RWPE1 (cell line): Measurements from ENCODE around the gene CNGB1.
A peak's percentile ranks its signal among the peaks of the same experiment; 100 is the strongest.
"Not testable (repeated sequence)": the region's sequence is repeated elsewhere in the genome, so short reads cannot be mapped to it uniquely, and the experiment has no call there.

Experiments used
- CTCF ChIA-PET: fragments of 350-600 bp; sonication (Branson Sonifier 250); formaldehyde crosslinking; extraction: SDS; loops from one replicate; lab custom pipeline; 2021; lab: Yijun Ruan, JAX
- POLR2A ChIA-PET: fragments of 400-600 bp; formaldehyde crosslinking; extraction: SDS; loops from one replicate; lab custom pipeline; 2020; ENCODE audit warnings: antibody characterized with exemption; ENCODE audit not compliant: low non-redundant PET; lab: Yijun Ruan, JAX
- DNase-seq: peaks from one replicate; pipeline ENCODE4 v3.0.0; 2012; ENCODE audit warnings: low spot score
- H3K27ac ChIP-seq: fragments of 450-650 bp; 2 replicates; pipeline ENCODE4 v1.5.1; 2017
- CTCF ChIP-seq: fragments of 450-650 bp; conservative IDR thresholded peaks from 2 replicates; pipeline ENCODE4 v1.5.1; 2017; ENCODE audit warnings: low read depth, mild to moderate bottlenecking

Gene CNGB1

GRCh38 chr16:57837305-57838125, 133.4 kb downstream of the CNGB1 start:
- ChIA-PET CTCF (no interaction called here), POLR2A (no interaction called here)
- H3K27ac ChIP-seq = no peak overlapping the region
- DNase-seq = no peak
- no peak for TF ChIP-seq CTCF

- peak; percentile 67 for DNase-seq
- POLR2A ChIA-PET = not testable (repeated sequence)
- peak overlapping the region; percentile 71 for H3K27ac ChIP-seq
- CTCF ChIA-PET = interaction anchor here (0.6 to 1.1 kb wide), 2 partner anchors 40 to 186 kb away, joined by 3 to 4 read pairs; no protein-coding TSS in a partner anchor
Measured at GRCh38 chr16:57835439-57835838, 135.5 kb downstream of the CNGB1 start.

GRCh38 chr16:57834936-57835335, 136.0 kb downstream of the CNGB1 start:
- POLR2A ChIA-PET = no interaction called here
- peak; percentile 88 for DNase-seq
- CTCF ChIA-PET = interaction anchor here (0.6 to 1.1 kb wide), 5 partner anchors 40 to 741 kb away, joined by 3 to 5 read pairs (median 4); no protein-coding TSS in a partner anchor
- no peak overlapping the region for H3K27ac ChIP-seq
- no peak for TF ChIP-seq CTCF
